Measurements from ENCODE around the gene SEPTIN12. TPM values are rescaled to one million over a fixed set of nuclear protein-coding genes. Genes with fewer than 3 reads are reported as not detected.

The SEPTIN12 gene
- total and polyA plus RNA-seq, 2 donors: 0.14 TPM; not detected in 1

GRCh38 chr16:4805231-4805630, 17.1 kb upstream of the SEPTIN12 start:
- DNase-seq (ENCODE audit: low read depth in 6 of 9, low spot score in 9 of 9): no peak
- H3K4me3 ChIP-seq (ENCODE audit: low read length in 2 of 2): no peak overlapping the region
- no peak overlapping the region for H3K27ac ChIP-seq (ENCODE audit: low read depth in 1 of 2, low read length in 1 of 2)
- WGBS: 99% methylated on average over 11 of the region's 11 CpGs
- no peaks in the 10 kb centered on the region for H3K27me3 ChIP-seq (ENCODE audit: control insufficient read depth in 2 of 2, insufficient read depth in 1 of 2, low read length in 1 of 2)
- peaks cover 7 to 22% of the 10 kb centered on the region in 2 donors for H3K4me1 ChIP-seq (ENCODE audit: control insufficient read depth in 2 of 2, insufficient read depth in 2 of 2, low read length in 2 of 2)
- peaks cover 0 to 5% of the 10 kb centered on the region in 2 donors for H3K9me3 ChIP-seq (ENCODE audit: control insufficient read depth in 2 of 2, insufficient read depth in 1 of 2, low read length in 1 of 2)
- H3K36me3 ChIP-seq (ENCODE audit: control insufficient read depth in 2 of 2, insufficient read depth in 2 of 2, low read length in 1 of 2): peaks cover 34 to 44% of the 10 kb centered on the region in 2 donors

DNA sequence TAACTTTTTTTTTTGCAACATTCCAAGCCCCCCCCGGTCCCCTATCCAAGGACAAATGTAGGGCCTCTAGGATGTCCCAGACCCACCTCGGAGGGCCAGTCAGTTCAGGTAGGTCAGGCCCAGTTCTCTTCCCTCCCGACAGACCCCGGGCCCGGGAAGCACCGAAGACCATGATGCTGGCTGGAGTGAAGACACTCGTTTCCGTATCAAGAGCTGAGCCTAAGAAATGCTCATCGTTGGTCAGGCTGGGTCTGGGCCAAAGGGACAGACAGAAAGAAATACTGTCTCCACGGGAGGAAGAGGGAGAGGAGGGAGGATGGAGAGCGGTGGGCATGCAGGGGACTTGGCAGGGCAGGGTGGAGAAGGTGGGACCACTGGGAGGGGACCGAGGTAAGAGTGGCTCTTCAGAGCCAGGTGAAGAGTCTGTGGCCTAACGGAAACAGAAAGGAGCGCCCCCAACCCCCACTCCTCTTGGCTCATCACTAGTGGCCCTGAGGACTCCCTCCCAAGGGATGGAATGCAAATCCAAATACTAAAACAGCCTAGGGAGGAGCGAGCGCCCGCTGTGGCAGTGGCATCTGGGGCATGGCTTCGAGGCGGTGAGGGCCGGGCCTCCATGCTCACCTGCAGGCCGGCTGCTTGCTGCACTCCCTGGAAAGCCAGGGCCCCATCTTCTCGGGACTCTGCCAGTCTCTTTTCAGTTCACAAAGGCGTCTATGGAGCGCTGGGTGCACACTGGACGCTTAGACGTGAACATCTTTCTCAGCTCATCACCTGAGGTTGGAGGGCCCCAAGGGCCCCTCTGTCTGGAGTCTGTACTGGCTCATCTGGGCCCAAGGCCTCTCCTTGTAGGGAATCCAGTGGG, 16.0 kb upstream of the SEPTIN12 start:
- peaks cover 0 to 5% of the 10 kb centered on the region in 2 donors for H3K9me3 ChIP-seq (ENCODE audit: control insufficient read depth in 2 of 2, insufficient read depth in 1 of 2, low read length in 1 of 2)
- H3K4me1 ChIP-seq (ENCODE audit: control insufficient read depth in 2 of 2, insufficient read depth in 2 of 2, low read length in 2 of 2): peaks cover 7 to 24% of the 10 kb centered on the region in 2 donors
- no peak overlapping the region for H3K4me3 ChIP-seq (ENCODE audit: low read length in 2 of 2)
- H3K27ac ChIP-seq (ENCODE audit: low read depth in 1 of 2, low read length in 1 of 2): no peak overlapping the region
- H3K27me3 ChIP-seq (ENCODE audit: control insufficient read depth in 2 of 2, insufficient read depth in 1 of 2, low read length in 1 of 2): no peaks in the 10 kb centered on the region
- peaks cover 25 to 41% of the 10 kb centered on the region in 2 donors for H3K36me3 ChIP-seq (ENCODE audit: control insufficient read depth in 2 of 2, insufficient read depth in 2 of 2, low read length in 1 of 2)
- 97% methylated on average over 26 of the region's 26 CpGs for WGBS
- no peak for DNase-seq (ENCODE audit: low read depth in 6 of 9, low spot score in 9 of 9)

DNA sequence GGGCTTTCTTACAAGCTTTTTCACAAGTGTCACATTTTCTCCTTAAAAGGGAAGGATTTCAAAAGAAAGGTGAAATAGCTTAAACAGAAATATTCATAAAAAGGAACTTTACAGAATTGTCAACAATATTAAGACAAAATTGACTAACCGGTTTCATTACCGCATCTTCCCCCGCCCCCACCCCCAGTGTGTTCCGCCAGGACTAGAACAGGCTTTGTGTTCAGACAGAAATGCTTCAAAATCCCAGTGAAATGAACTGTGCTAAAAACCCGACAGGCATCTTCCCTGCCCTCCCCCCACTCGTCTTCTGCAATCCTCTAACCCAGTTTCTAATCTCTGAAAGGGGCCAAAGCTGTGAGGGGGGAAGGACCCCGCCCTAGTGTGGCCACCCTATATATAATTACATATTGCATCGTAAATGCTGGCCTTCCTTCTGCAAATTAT, 15.3 kb upstream of the SEPTIN12 start:
- no peak for DNase-seq (ENCODE audit: low read depth in 6 of 9, low spot score in 9 of 9)
- WGBS: 91% methylated on average over 8 of the region's 8 CpGs

DNA sequence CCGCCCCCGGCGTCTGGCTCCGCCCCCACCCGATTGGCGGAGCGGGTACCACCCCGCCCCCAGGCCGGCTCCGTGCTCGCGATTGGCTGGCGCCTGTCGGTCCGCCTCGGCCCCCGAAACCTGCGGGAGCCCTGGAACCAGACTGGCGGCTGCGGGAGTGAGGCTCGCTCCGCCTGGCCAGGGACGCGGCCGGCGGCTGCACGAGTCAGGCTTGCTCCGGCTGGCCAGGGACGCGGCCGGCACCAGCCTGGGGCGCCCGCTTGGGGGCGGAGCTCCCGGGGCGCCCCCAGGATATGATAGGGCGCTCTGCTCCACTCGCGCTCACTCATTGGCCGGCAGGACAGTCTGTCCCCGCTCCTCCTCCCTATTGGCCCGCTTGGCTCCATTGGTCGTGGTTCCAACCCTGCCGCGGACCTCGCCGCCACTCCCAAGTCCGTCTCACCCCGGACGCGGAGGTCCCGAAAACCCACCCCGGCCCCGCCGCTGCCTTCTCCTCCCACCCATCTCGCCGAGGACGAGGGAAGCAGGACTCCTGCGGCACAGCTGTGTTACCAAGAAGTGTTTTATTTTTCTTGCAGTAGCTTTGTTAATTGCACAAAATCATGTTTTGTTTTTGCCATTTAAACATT, 14.6 kb upstream of the SEPTIN12 start:
- DNase-seq (ENCODE audit: low read depth in 6 of 9, low spot score in 9 of 9): peak; percentile 64 to 94 (median 83)
- H3K27me3 ChIP-seq (ENCODE audit: control insufficient read depth in 2 of 2, insufficient read depth in 1 of 2, low read length in 1 of 2): no peaks in the 10 kb centered on the region
- under 1% methylated on average over 59 of the region's 59 CpGs for WGBS
- peak overlapping the region; percentile 53 to 95 for H3K4me3 ChIP-seq (ENCODE audit: low read length in 2 of 2)
- H3K4me1 ChIP-seq (ENCODE audit: control insufficient read depth in 2 of 2, insufficient read depth in 2 of 2, low read length in 2 of 2): peaks cover 7 to 24% of the 10 kb centered on the region in 2 donors
- peaks cover 20 to 37% of the 10 kb centered on the region in 2 donors for H3K36me3 ChIP-seq (ENCODE audit: control insufficient read depth in 2 of 2, insufficient read depth in 2 of 2, low read length in 1 of 2)
- H3K27ac ChIP-seq (ENCODE audit: low read depth in 1 of 2, low read length in 1 of 2): peak overlapping the region; percentile 57 to 87
- peaks cover 0 to 5% of the 10 kb centered on the region in 2 donors for H3K9me3 ChIP-seq (ENCODE audit: control insufficient read depth in 2 of 2, insufficient read depth in 1 of 2, low read length in 1 of 2)

More for the DNA sequence above, 15.3 kb upstream of the SEPTIN12 start:
- Histone ChIP-seq H3K4me3 (ENCODE audit: low read length in 2 of 2) (peak overlapping the region in 1 of 2 donors; percentile 53), H3K27ac (ENCODE audit: low read depth in 1 of 2, low read length in 1 of 2) (no peak overlapping the region), H3K27me3 (ENCODE audit: control insufficient read depth in 2 of 2, insufficient read depth in 1 of 2, low read length in 1 of 2) (no peaks in the 10 kb centered on the region), H3K36me3 (ENCODE audit: control insufficient read depth in 2 of 2, insufficient read depth in 2 of 2, low read length in 1 of 2) (peaks cover 26 to 41% of the 10 kb centered on the region in 2 donors), H3K9me3 (ENCODE audit: control insufficient read depth in 2 of 2, insufficient read depth in 1 of 2, low read length in 1 of 2) (peaks cover 0 to 5% of the 10 kb centered on the region in 2 donors), H3K4me1 (ENCODE audit: control insufficient read depth in 2 of 2, insufficient read depth in 2 of 2, low read length in 2 of 2) (peaks cover 7 to 24% of the 10 kb centered on the region in 2 donors)

- H3K4me1 ChIP-seq (ENCODE audit: control insufficient read depth in 2 of 2, insufficient read depth in 2 of 2, low read length in 2 of 2): peaks cover 7 to 24% of the 10 kb centered on the region in 2 donors
- H3K9me3 ChIP-seq (ENCODE audit: control insufficient read depth in 2 of 2, insufficient read depth in 1 of 2, low read length in 1 of 2): peaks cover 0 to 5% of the 10 kb centered on the region in 2 donors
- peak within 1 kb of the TSS; percentile 72 to 87 for H3K27ac ChIP-seq (ENCODE audit: low read depth in 1 of 2, low read length in 1 of 2)
- 1% methylated on average over 70 of the region's 70 CpGs for WGBS
- peaks cover 15 to 32% of the 10 kb centered on the region in 2 donors for H3K36me3 ChIP-seq (ENCODE audit: control insufficient read depth in 2 of 2, insufficient read depth in 2 of 2, low read length in 1 of 2)
- peak within 1 kb of the TSS; percentile 53 to 95 for H3K4me3 ChIP-seq (ENCODE audit: low read length in 2 of 2)
- H3K27me3 ChIP-seq (ENCODE audit: control insufficient read depth in 2 of 2, insufficient read depth in 1 of 2, low read length in 1 of 2): no peaks in the 10 kb centered on the region
- DNase-seq (ENCODE audit: low read depth in 6 of 9, low spot score in 9 of 9): peak in 8 of 9 donors; percentile 34 to 86 (median 56)
These were observed 14.0 kb upstream of the SEPTIN12 start, which contains the start of gene ROGDI for GRCh38 chr16:4801962-4802658. TSS of gene ROGDI (minus strand) at chr16:4802633. CDS start at chr16:4802571, 62 bp downstream.

DNA sequence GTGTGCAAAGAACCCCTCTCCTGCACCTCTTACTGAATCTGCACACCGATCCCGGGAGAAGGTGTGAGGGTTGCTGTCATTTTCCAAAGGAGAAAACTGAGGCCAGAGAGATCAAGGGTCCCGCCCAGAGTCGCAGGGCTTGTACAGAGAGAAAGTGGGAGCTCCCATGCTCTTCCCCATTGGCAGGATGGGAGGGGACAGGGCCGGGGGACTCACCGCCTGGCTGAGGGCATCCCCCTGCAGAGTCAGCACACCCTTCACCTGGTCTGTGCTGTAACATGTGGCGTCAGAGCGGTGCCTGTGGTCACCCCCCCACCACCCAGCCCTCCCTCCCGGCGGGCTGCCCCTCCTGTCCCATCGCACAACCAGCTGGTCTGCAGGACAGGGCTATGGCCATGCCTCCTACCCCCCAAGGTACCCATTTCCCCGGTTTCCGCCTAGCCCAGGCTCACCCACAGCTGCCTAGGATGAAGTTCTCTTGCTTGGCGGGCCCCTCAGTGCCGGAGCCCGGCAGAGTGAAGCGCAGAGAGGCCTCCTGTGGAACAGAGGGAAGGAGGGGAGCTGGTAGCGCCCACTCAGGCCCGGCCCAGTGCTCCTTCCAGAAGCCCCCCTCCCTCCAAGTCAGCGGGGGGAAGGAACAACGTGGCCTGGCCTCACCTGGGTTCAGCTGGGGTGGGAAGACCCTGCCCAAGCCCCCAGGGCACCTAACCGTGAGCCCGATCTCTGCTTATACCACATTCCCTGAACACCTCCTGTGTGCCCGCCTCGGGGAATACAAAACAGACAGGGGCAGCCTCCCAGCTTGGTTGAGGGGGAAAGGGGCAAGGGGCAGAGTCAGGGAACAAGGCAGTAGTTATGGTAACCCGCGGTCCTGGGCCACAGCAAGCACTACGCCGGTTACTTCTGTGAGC, 13.2 kb upstream of the SEPTIN12 start:
- Histone ChIP-seq H3K4me3 (ENCODE audit: low read length in 2 of 2) (peak overlapping the region; percentile 53 to 95), H3K9me3 (ENCODE audit: control insufficient read depth in 2 of 2, insufficient read depth in 1 of 2, low read length in 1 of 2) (peaks cover 0 to 5% of the 10 kb centered on the region in 2 donors), H3K36me3 (ENCODE audit: control insufficient read depth in 2 of 2, insufficient read depth in 2 of 2, low read length in 1 of 2) (peaks cover 12 to 30% of the 10 kb centered on the region in 2 donors), H3K27me3 (ENCODE audit: control insufficient read depth in 2 of 2, insufficient read depth in 1 of 2, low read length in 1 of 2) (no peaks in the 10 kb centered on the region), H3K4me1 (ENCODE audit: control insufficient read depth in 2 of 2, insufficient read depth in 2 of 2, low read length in 2 of 2) (peaks cover 7 to 24% of the 10 kb centered on the region in 2 donors), H3K27ac (ENCODE audit: low read depth in 1 of 2, low read length in 1 of 2) (peak overlapping the region; percentile 72 to 87)
- no peak for DNase-seq (ENCODE audit: low read depth in 6 of 9, low spot score in 9 of 9)
- WGBS: 73% methylated on average over 29 of the region's 29 CpGs

DNA sequence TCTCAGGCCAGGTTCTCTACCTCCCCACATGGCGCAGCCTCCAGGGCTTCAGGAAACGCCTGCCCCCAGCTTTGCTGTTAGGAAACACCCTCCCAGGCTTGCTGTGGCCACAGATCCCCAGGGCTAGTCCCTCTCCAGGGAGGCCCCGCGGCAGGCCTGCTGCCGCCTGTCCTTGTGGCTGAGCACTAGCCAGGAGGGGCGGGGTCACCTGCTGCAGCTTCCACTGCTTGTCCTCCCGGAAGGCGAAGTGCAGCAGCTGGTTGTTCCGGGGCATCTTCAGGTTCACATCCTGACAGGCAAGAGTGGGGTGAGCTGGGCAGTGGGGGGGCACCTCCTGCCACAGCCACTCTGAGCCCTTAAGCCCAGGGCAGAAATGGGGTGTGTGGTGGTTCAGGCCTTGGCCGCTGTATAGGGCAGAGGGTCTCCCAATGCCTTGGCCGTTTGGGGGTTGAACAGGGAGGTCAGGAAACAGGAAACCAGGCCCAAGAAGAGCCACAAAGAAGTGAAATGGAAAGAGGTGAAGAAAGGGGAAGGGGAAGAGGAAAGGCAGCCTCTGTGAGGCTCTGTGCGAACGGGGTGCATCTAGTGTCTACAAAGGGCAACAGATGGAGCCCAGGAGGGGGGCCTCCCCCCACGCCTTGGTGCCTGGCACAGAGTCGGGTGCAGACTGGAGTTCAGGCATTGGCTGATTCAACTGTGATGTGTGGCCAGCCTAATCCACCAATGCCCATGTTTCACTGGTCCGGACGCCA, 12.3 kb upstream of the SEPTIN12 start:
- Histone ChIP-seq H3K4me3 (ENCODE audit: low read length in 2 of 2) (no peak overlapping the region), H3K36me3 (ENCODE audit: control insufficient read depth in 2 of 2, insufficient read depth in 2 of 2, low read length in 1 of 2) (peaks cover 9 to 25% of the 10 kb centered on the region in 2 donors), H3K9me3 (ENCODE audit: control insufficient read depth in 2 of 2, insufficient read depth in 1 of 2, low read length in 1 of 2) (peaks cover 0 to 5% of the 10 kb centered on the region in 2 donors), H3K27me3 (ENCODE audit: control insufficient read depth in 2 of 2, insufficient read depth in 1 of 2, low read length in 1 of 2) (no peaks in the 10 kb centered on the region), H3K27ac (ENCODE audit: low read depth in 1 of 2, low read length in 1 of 2) (peak overlapping the region in 1 of 2 donors; percentile 37), H3K4me1 (ENCODE audit: control insufficient read depth in 2 of 2, insufficient read depth in 2 of 2, low read length in 2 of 2) (peaks cover 7 to 24% of the 10 kb centered on the region in 2 donors)
- WGBS: 73% methylated on average over 17 of the region's 17 CpGs
- DNase-seq (ENCODE audit: low read depth in 6 of 9, low spot score in 9 of 9): peak in 2 of 9 donors; percentile 36 to 57
